Measurements from ENCODE around the gene ZNF772. TPM values are rescaled to one million over a fixed set of nuclear protein-coding genes. Genes with fewer than 3 reads are reported as not detected.
"Not testable (repeated sequence)": the region's sequence is repeated elsewhere in the genome, so short reads cannot be mapped to it uniquely, and the experiment has no call there.

The ZNF772 gene
- 1 to 10 TPM; 1.3 to 3.5 (median 1.4) TPM for total RNA-seq
- 11.9 TPM for total RNA-seq (2013)

GRCh38 chr19:57477191-57478008, at the start of gene ZNF772:
ZNF772 (minus strand) TSS chr19:57477566; CDS start chr19:57477309, 257 bp downstream.
- peak; percentile 97 to 100 (median 100) for ATAC-seq
- peaks cover 66% of the 10 kb centered on the region for H3K36me3 Mint-ChIP-seq
- DNase-seq, result peak; percentile 77 to 95
- H3K9me3 ChIP-seq (ENCODE audit: control insufficient read depth, insufficient read depth, low read length), result peaks cover 47% of the 10 kb centered on the region
- H3K9me3 Mint-ChIP-seq, result peaks cover 13 to 27% of the 10 kb centered on the region in 2 donors
- H3K4me1 Mint-ChIP-seq, result peaks cover 18 to 24% of the 10 kb centered on the region in 2 donors
- H3K4me3 ChIP-seq (ENCODE audit: low read length), result peak within 1 kb of the TSS; percentile 63
- peak within 1 kb of the TSS; percentile 96 for H3K4me3 Mint-ChIP-seq
- H3K36me3 ChIP-seq (ENCODE audit: control insufficient read depth, insufficient read depth, low read length), result peaks cover 7% of the 10 kb centered on the region
- intact Hi-C loops (cut with micrococcal nuclease), result loop anchor here (1.0 to 10.0 kb wide), 4 partner anchors 10 to 677 kb away; partner anchors contain the start of genes ZNF329, ZNF416, ZNF419 and ZNF549
- H3K27me3 Mint-ChIP-seq (ENCODE audit: low read depth in 2 of 2), result peaks cover 8 to 14% of the 10 kb centered on the region in 2 donors
- peak within 1 kb of the TSS; percentile 94 to 97 for H3K27ac Mint-ChIP-seq
- H3K27ac ChIP-seq (ENCODE audit: low read length), result peak within 1 kb of the TSS; percentile 75
- H3K27me3 ChIP-seq (ENCODE audit: control insufficient read depth, insufficient read depth, low read length), result no peaks in the 10 kb centered on the region
- H3K4me1 ChIP-seq (ENCODE audit: control insufficient read depth, insufficient read depth, low read length), result peaks cover 15% of the 10 kb centered on the region
- WGBS (ENCODE audit: insufficient coverage), result 13% methylated on average over 38 of the region's 38 CpGs
- peak; percentile 50 for TF ChIP-seq CTCF (IDR thresholded peaks at IDR 0.05)

DNA sequence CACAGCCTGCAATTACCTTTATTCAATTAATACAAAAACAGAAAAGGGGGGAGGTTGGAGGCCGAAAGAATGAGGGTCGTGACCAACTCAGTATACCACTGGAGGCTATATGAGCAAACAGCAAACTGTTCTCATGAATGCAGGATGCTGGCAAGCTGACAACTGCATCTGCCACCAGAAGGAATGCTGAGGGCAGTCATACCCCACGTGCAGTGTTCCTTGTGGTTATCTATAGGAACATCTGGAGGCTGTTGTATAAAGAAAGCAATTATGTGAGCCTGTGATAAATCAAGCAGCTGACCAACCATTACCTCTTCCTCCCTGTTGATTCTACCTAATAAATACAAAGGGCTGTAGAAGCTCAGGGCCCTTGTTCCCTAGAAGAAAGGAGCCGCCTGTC, 40.7 kb upstream of the ZNF772 start:
- Mint-ChIP-seq H3K9me3 (peaks cover 8 to 13% of the 10 kb centered on the region in 2 donors), H3K36me3 (peaks cover 27% of the 10 kb centered on the region)
- DNase-seq; H3K27me3 ChIP-seq (ENCODE audit: control insufficient read depth, insufficient read depth, low read length); H3K27me3 Mint-ChIP-seq (ENCODE audit: low read depth in 2 of 2); H3K4me3 Mint-ChIP-seq; H3K27ac Mint-ChIP-seq; H3K27ac ChIP-seq (ENCODE audit: low read length); ATAC-seq; H3K4me1 Mint-ChIP-seq; H3K4me3 ChIP-seq (ENCODE audit: low read length); H3K4me1 ChIP-seq (ENCODE audit: control insufficient read depth, insufficient read depth, low read length): not testable (repeated sequence)
- WGBS (ENCODE audit: insufficient coverage), result 83% methylated on average over 4 of the region's 4 CpGs
- H3K9me3 ChIP-seq (ENCODE audit: control insufficient read depth, insufficient read depth, low read length), result peaks cover 14% of the 10 kb centered on the region
- H3K36me3 ChIP-seq (ENCODE audit: control insufficient read depth, insufficient read depth, low read length), result peaks cover 13% of the 10 kb centered on the region
- intact Hi-C loops (cut with micrococcal nuclease), result loop anchor here (5.0 kb wide), 1 partner anchor 34 kb away; no protein-coding TSS in a partner anchor

DNA sequence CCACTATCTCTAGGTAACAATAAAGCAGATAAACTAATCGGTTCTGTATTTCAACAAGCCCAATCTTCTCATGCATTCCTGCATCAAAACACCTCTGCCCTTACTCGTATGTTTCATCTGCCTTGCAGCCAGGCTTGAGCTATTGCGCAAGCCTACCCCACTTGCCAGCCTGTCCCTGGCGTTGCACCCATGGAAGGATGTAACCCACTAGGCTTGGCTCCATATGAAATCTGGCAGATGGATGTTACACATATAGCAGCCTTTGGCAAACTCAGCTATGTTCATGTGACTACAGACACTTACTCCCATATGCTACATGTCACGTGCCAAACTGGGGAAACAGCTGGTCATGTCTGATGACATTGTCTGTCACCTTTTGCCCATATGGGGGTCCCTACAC, 37.9 kb upstream of the ZNF772 start:
- Histone ChIP-seq H3K27ac (ENCODE audit: low read length) (no peak overlapping the region), H3K9me3 (ENCODE audit: control insufficient read depth, insufficient read depth, low read length) (peaks cover 26% of the 10 kb centered on the region), H3K4me3 (ENCODE audit: low read length) (no peak overlapping the region), H3K36me3 (ENCODE audit: control insufficient read depth, insufficient read depth, low read length) (peaks cover 13% of the 10 kb centered on the region), H3K4me1 (ENCODE audit: control insufficient read depth, insufficient read depth, low read length) (no peaks in the 10 kb centered on the region), H3K27me3 (ENCODE audit: control insufficient read depth, insufficient read depth, low read length) (no peaks in the 10 kb centered on the region)
- Mint-ChIP-seq H3K9me3 (peaks cover 12 to 23% of the 10 kb centered on the region in 2 donors), H3K4me3 (no peak overlapping the region), H3K36me3 (peaks cover 40% of the 10 kb centered on the region), H3K4me1 (no peaks in the 10 kb centered on the region), H3K27me3 (ENCODE audit: low read depth in 2 of 2) (no peaks in the 10 kb centered on the region), H3K27ac (no peak overlapping the region)
- 77% methylated on average over 5 of the region's 5 CpGs for WGBS (ENCODE audit: insufficient coverage)
- no peak for ATAC-seq
- intact Hi-C loops (cut with micrococcal nuclease), result loop anchor here (5.0 kb wide), 1 partner anchor 37 kb away; no protein-coding TSS in a partner anchor
- no peak for TF ChIP-seq CTCF (IDR thresholded peaks at IDR 0.05)
- no peak for DNase-seq

- H3K9me3 ChIP-seq (ENCODE audit: control insufficient read depth, insufficient read depth, low read length), result peaks cover 31% of the 10 kb centered on the region
Measured at GRCh38 chr19:57512845-57513244, 35.5 kb upstream of the ZNF772 start.

More at GRCh38 chr19:57512845-57513244, 35.5 kb upstream of the ZNF772 start:
- Mint-ChIP-seq H3K27ac (no peak overlapping the region), H3K9me3 (peaks cover 14 to 37% of the 10 kb centered on the region in 2 donors), H3K4me3 (no peak overlapping the region), H3K36me3 (peaks cover 64% of the 10 kb centered on the region), H3K4me1 (no peaks in the 10 kb centered on the region), H3K27me3 (ENCODE audit: low read depth in 2 of 2) (no peaks in the 10 kb centered on the region)
- Histone ChIP-seq H3K36me3 (ENCODE audit: control insufficient read depth, insufficient read depth, low read length) (peaks cover 14% of the 10 kb centered on the region), H3K4me1 (ENCODE audit: control insufficient read depth, insufficient read depth, low read length) (no peaks in the 10 kb centered on the region), H3K4me3 (ENCODE audit: low read length) (no peak overlapping the region), H3K27me3 (ENCODE audit: control insufficient read depth, insufficient read depth, low read length) (no peaks in the 10 kb centered on the region), H3K27ac (ENCODE audit: low read length) (no peak overlapping the region)
- no peak for DNase-seq
- WGBS (ENCODE audit: insufficient coverage), result 97% methylated on average over 6 of the region's 6 CpGs
- ATAC-seq, result no peak
- intact Hi-C loops (cut with micrococcal nuclease), result no loop called here
- TF ChIP-seq CTCF (IDR thresholded peaks at IDR 0.05), result no peak

Data from natural killer cell (primary cell).